ENCODE results near the gene PCDHGA7.
"Not testable (repeated sequence)": the region's sequence is repeated elsewhere in the genome, so short reads cannot be mapped to it uniquely, and the experiment has no call there.

PCDHGA7 gene

DNA sequence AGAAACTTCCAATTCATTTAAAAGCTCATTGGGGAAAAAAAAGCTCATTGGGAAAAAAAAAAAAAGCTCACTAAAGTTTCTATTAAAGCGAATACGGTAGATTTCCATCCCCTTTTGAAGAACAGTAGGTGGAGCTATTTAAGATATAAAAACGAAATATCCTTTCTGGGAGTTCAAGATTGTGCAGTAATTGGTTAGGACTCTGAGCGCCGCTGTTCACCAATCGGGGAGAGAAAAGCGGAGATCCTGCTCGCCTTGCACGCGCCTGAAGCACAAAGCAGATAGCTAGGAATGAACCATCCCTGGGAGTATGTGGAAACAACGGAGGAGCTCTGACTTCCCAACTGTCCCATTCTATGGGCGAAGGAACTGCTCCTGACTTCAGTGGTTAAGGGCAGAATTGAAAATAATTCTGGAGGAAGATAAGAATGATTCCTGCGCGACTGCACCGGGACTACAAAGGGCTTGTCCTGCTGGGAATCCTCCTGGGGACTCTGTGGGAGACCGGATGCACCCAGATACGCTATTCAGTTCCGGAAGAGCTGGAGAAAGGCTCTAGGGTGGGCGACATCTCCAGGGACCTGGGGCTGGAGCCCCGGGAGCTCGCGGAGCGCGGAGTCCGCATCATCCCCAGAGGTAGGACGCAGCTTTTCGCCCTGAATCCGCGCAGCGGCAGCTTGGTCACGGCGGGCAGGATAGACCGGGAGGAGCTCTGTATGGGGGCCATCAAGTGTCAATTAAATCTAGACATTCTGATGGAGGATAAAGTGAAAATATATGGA is 48.0 kb downstream of the PCDHGA7 start, which contains the start of gene PCDHGA12:
TSS of gene PCDHGA12 (plus strand) at position 176 of the 782 bp plus-strand sequence. CDS start at position 429, 253 bp downstream.
- no peak for DNase-seq (ENCODE audit: low spot score)

DNA sequence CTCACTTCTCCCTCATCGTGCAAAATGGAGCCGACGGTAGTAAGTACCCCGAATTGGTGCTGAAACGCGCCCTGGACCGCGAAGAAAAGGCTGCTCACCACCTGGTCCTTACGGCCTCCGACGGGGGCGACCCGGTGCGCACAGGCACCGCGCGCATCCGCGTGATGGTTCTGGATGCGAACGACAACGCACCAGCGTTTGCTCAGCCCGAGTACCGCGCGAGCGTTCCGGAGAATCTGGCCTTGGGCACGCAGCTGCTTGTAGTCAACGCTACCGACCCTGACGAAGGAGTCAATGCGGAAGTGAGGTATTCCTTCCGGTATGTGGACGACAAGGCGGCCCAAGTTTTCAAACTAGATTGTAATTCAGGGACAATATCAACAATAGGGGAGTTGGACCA is 48.7 kb downstream of the PCDHGA7 start:
- DNase-seq (ENCODE audit: low spot score): no peak

DNA sequence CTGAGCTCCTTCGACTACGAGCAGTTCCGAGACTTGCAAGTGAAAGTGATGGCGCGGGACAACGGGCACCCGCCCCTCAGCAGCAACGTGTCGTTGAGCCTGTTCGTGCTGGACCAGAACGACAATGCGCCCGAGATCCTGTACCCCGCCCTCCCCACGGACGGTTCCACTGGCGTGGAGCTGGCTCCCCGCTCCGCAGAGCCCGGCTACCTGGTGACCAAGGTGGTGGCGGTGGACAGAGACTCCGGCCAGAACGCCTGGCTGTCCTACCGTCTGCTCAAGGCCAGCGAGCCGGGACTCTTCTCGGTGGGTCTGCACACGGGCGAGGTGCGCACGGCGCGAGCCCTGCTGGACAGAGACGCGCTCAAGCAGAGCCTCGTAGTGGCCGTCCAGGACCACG is 49.8 kb downstream of the PCDHGA7 start:
- not testable (repeated sequence) for DNase-seq (ENCODE audit: low spot score)

DNA sequence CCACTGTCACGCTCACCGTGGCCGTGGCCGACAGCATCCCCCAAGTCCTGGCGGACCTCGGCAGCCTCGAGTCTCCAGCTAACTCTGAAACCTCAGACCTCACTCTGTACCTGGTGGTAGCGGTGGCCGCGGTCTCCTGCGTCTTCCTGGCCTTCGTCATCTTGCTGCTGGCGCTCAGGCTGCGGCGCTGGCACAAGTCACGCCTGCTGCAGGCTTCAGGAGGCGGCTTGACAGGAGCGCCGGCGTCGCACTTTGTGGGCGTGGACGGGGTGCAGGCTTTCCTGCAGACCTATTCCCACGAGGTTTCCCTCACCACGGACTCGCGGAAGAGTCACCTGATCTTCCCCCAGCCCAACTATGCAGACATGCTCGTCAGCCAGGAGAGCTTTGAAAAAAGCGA is 50.2 kb downstream of the PCDHGA7 start:
- not testable (repeated sequence) for DNase-seq (ENCODE audit: low spot score)

- DNase-seq (ENCODE audit: low spot score): no peak
These were observed 51.5 kb downstream of the PCDHGA7 start for GRCh38 chr5:141434006-141434405.
